HepG2 (cell line): Measurements from ENCODE around the gene ZFYVE26. TPM values are rescaled to one million over a fixed set of nuclear protein-coding genes. Genes with fewer than 3 reads are reported as not detected.
A peak's percentile ranks its signal among the peaks of the same experiment; 100 is the strongest.

ENCODE experiments used
- ATAC-seq: fragments of 200-7000 bp; cut with Tn5 transposase; 3 replicates; pipeline ENCODE4 v1.9.1; 2020; ENCODE audit warnings: mild to moderate bottlenecking, moderate library complexity
- BruUV-seq: library from RNA; stranded (reverse); fragments of 400-500 nt; replicated peaks from 2 replicates; lab custom pipeline; 2021; lab: Mats Ljungman, UMichigan
- CTCF ChIA-PET: fragments of 300-600 bp; formaldehyde crosslinking; extraction: SDS; loops from one replicate; lab custom pipeline; 2021; ENCODE audit warnings: low total read pairs, inconsistent platforms, low intra/inter-chr PET ratio; lab: Yijun Ruan, JAX
- POLR2A ChIA-PET: fragments of 350-600 bp; sonication (Branson Sonifier 250); formaldehyde crosslinking; loops from one replicate; lab custom pipeline; 2020; ENCODE audit warnings: antibody characterized with exemption, inconsistent platforms; lab: Yijun Ruan, JAX
- DNase-seq: peaks from one replicate; pipeline ENCODE4 v3.0.0-alpha.2; 2015; ENCODE audit warnings: low spot score
- FAIRE-seq: peaks from 3 replicates; lab custom pipeline; 2011; peaks lifted over from hg19 to GRCh38; lab: Jason Lieb, UNC
- H2AFZ ChIP-seq: one replicate; pipeline ENCODE4 v1.6.1; 2011; ENCODE audit warnings: low read length, inconsistent platforms
- H3K27ac ChIP-seq: fragments of 300-600 bp; 3 replicates; pipeline ENCODE4 v1.8.0; 2011; ENCODE audit warnings: mixed run types, mild to moderate bottlenecking, mixed read lengths, low read length, inconsistent platforms; ENCODE audit not compliant: insufficient read depth; ENCODE audit errors: extremely low read length
- H3K27me3 ChIP-seq, 2 experiments: fragments of 200-600 bp in 1 of 2; 2 replicates in 1 of 2; 3 replicates in 1 of 2; pipeline versions ENCODE4 v1.6.0 to v1.8.0; 2011; ENCODE audit warnings: low read length in 2 of 2, mild to moderate bottlenecking in 2 of 2, moderate library complexity in 2 of 2, inconsistent platforms in 1 of 2; ENCODE audit not compliant: insufficient read depth in 2 of 2, control insufficient read depth in 1 of 2
- H3K36me3 ChIP-seq, 2 experiments: fragments of 200-600 bp in 1 of 2; replicated peaks in 1 of 2; 2 replicates in 1 of 2; 3 replicates in 1 of 2; pipeline versions ENCODE4 v1.5.1 to v1.8.0; 2011; ENCODE audit warnings: low read length in 2 of 2, inconsistent platforms in 1 of 2; ENCODE audit not compliant: insufficient read depth in 2 of 2, control insufficient read depth in 1 of 2
- H3K4me1 ChIP-seq: 2 replicates; pipeline ENCODE4 v1.5.1; 2012; ENCODE audit warnings: low read length, inconsistent platforms; ENCODE audit not compliant: insufficient read depth
- H3K4me2 ChIP-seq: 2 replicates; pipeline ENCODE4 v1.6.0; 2011; ENCODE audit warnings: low read depth, low read length, inconsistent platforms
- H3K4me3 ChIP-seq, 3 experiments: fragments of 200-600 bp in 1 of 3; sonication (generic), shearing (Covaris generic) in 1 of 3; replicated peaks in 1 of 3; 2 replicates each; pipeline ENCODE4 v1.5.1; 2011 to 2016; ENCODE audit warnings: low read length in 3 of 3, inconsistent platforms in 2 of 3, low read depth in 2 of 3, mild to moderate bottlenecking in 2 of 3, control low read depth in 1 of 3, mixed read lengths in 1 of 3; ENCODE audit not compliant: insufficient read depth in 1 of 3
- H3K79me2 ChIP-seq: one replicate; pipeline ENCODE4 v1.6.1; 2011; ENCODE audit warnings: low read length, inconsistent platforms; ENCODE audit not compliant: insufficient read depth
- H3K9ac ChIP-seq: 2 replicates; pipeline ENCODE4 v1.6.0; 2011; ENCODE audit warnings: mild to moderate bottlenecking, low read depth, low read length, inconsistent platforms; ENCODE audit not compliant: insufficient read depth
- H3K9me3 ChIP-seq: 2 replicates; pipeline ENCODE4 v1.5.1; 2012; ENCODE audit warnings: mild to moderate bottlenecking, low read length
- H4K20me1 ChIP-seq: 2 replicates; pipeline ENCODE4 v1.6.0; 2011; ENCODE audit warnings: inconsistent platforms, mild to moderate bottlenecking, low read length, moderate library complexity; ENCODE audit not compliant: insufficient read depth
- HOMEZ ChIP-seq: IDR thresholded peaks from 2 replicates; pipeline ENCODE4 v1.6.1; 2016; ENCODE audit warnings: low read depth
- ZBTB43 ChIP-seq: sonication (generic); formaldehyde crosslinking; conservative IDR thresholded peaks from 2 replicates; pipeline ENCODE4 v1.4.0; 2020; ENCODE audit warnings: missing genetic modification reagents
- ZHX2 ChIP-seq, 2 experiments: sonication (generic) in 1 of 2; formaldehyde crosslinking in 1 of 2; IDR thresholded peaks; 2 replicates each; pipeline versions ENCODE4 v1.6.1 to v1.9.0; 2014 to 2022; ENCODE audit warnings: antibody characterized with exemption in 1 of 2, borderline replicate concordance in 1 of 2, inconsistent platforms in 1 of 2, low read depth in 1 of 2, missing genetic modification reagents in 1 of 2
- ZNF337 ChIP-seq: sonication (generic); formaldehyde crosslinking; IDR thresholded peaks from 2 replicates; pipeline ENCODE4 v1.5.1; 2020; ENCODE audit warnings: missing genetic modification reagents, low read depth, mild to moderate bottlenecking, borderline replicate concordance
- ZNF646 ChIP-seq: sonication (generic); formaldehyde crosslinking; IDR thresholded peaks from 2 replicates; pipeline ENCODE4 v1.9.0; 2021; ENCODE audit warnings: mild to moderate bottlenecking, missing genetic modification reagents
- WGBS: methylation state at CpG from one replicate; pipeline ENCODE4 v1.1.6; 2017; ENCODE audit warnings: low lambda C conversion rate; 5-methylcytosine and 5-hydroxymethylcytosine counted together
- in situ Hi-C: cut with HindIII; loops from 2 replicates; pipeline ENCODE4 v1.10.0; 2017; ENCODE audit warnings: low pct_unique_long_range_greater_than_20kb; ENCODE audit not compliant: extremely low pct_ligation_motif_present
- intact Hi-C: fragments of 100-400 bp; cut with micrococcal nuclease; formaldehyde crosslinking; loops from one replicate; pipeline ENCODE4 v1.10.0; 2022; ENCODE audit not compliant: unreplicated experiment
- polyA plus RNA-seq, 8 experiments: library from polyadenylated mRNA; depleted of rRNA in 3 of 8; stranded (reverse) in 7 of 8; unstranded in 1 of 8; fragments of >200 nt; fragmentation: Illumina TruSeq in 4 of 8; extraction: Trizol in 4 of 8; gene quantifications; 2 replicates each; pipeline versions ENCODE4 v1.2.1 to v1.2.3, GENCODE V29; 2011 to 2016; ENCODE audit warnings: low read depth in 4 of 8, missing spikeins in 1 of 8, mixed read lengths in 1 of 8; ENCODE audit not compliant: insufficient read depth in 1 of 8
- total RNA-seq, 5 experiments: library from RNA; depleted of rRNA; stranded (reverse); fragments of >200 nt; fragmentation: Illumina TruSeq; extraction: Trizol; gene quantifications; 2 replicates each; pipeline ENCODE4 v1.2.3, GENCODE V29; 2016; ENCODE audit warnings: low read depth in 1 of 5

Gene ZFYVE26
- total and polyA plus RNA-seq, 2 of the 13 experiments (the other 11 are each of a cell fraction or from before 2014, with no cell fraction given) = 13.6 to 16.4 TPM

GRCh38 chr14:67704484-67705089 is 111.8 kb downstream of the ZFYVE26 start:
- Histone ChIP-seq H3K36me3 (no peaks in the 10 kb centered on the region), H3K27ac (no peak overlapping the region), H4K20me1 (no peaks in the 10 kb centered on the region), H3K9ac (no peak overlapping the region), H3K4me3 (no peak overlapping the region), H3K4me2 (peak overlapping the region; percentile 30), H3K4me1 (peaks cover 23% of the 10 kb centered on the region), H3K27me3 (no peaks in the 10 kb centered on the region), H2AFZ (peak overlapping the region; percentile 58), H3K79me2 (no peaks in the 10 kb centered on the region), H3K9me3 (peaks cover 9% of the 10 kb centered on the region)
- 0% methylated on average over 3 of the region's 3 CpGs for WGBS
- intact Hi-C loops = loop anchor here (1.0 to 10.0 kb wide), 7 partner anchors 30 to 280 kb away; partner anchors contain the start of genes ARG2 and VTI1B
- POLR2A ChIA-PET = interaction anchor here (1.0 to 1.3 kb wide), 6 partner anchors 9 to 121 kb away, joined by 4 to 10 read pairs (median 6); partner anchors contain the start of genes ARG2 and RDH11
- BruUV-seq = no TSS peak
- in situ Hi-C loops = loop anchor here (5.0 to 10.0 kb wide), 3 partner anchors 37 to 120 kb away; partner anchors contain the start of gene ARG2
- peak; percentile 58 for FAIRE-seq
- DNase-seq = peak; percentile 54
- CTCF ChIA-PET = interaction anchor here (0.9 to 3.7 kb wide), 7 partner anchors 29 to 277 kb away, joined by 3 to 29 read pairs (median 7); partner anchors contain the start of genes ARG2, PIGH and VTI1B
- ATAC-seq = peak; percentile 84
- TF ChIP-seq ZBTB43 (CRISPR knock-in tag) (no peak), ZNF337 (CRISPR knock-in tag) (no peak), ZNF646 (CRISPR knock-in tag) (no peak), ZHX2 (IDR thresholded peaks at IDR 0.05; ENCODE audit: low read depth) (no peak), ZHX2 (CRISPR knock-in tag; IDR thresholded peaks at IDR 0.05; ENCODE audit: borderline replicate concordance) (no peak), HOMEZ (CRISPR knock-in tag) (no peak)
